GM21528 (cell line): ENCODE measurements around the gene OR52A1.

Source experiments
- ATAC-seq: cut with Tn5 transposase; IDR thresholded peaks from one replicate; pipeline ENCODE4 v1.9.1; 2021; ENCODE audit warnings: mild to moderate bottlenecking, moderate library complexity; ENCODE audit not compliant: unreplicated experiment, low FRiP score

Gene OR52A1

DNA sequence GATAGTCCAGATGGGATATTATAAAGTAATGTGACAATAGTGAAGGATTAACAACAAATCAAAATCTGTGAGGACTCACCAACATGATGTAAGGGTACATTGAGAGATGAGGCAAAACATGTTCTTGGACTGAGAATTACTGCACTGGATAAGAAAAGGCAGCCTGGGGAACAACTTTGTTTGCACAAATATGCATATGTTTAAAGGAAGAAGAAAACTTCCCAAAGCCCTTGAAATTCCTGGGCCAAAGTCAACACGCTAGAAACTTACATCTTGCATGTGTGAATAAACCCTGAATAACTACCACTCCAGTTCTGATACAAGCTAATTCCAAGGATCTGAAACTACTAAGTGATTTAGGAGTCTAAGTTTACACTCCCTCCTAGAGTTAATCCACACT, 17.5 kb downstream of the OR52A1 start:
- no peak for ATAC-seq

DNA sequence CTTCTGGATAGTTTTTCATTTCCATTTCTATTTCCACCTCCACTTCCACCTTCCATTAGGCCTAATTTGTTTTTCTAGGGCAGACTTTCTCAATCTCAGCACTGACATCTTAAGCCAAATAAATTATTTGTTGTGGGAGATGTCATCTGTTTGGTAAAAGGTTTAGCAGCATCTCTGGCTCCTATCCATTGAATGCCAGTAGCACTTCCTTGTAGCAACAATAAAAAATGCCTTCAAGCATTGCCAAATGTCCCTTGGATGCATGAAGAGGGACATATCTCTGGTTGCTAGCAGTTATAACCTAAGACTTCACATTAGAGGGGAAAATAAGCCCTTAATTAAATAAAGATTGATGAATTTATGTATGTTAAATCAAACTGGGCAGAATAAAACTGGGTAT, 18.3 kb downstream of the OR52A1 start:
- ATAC-seq: no peak

DNA sequence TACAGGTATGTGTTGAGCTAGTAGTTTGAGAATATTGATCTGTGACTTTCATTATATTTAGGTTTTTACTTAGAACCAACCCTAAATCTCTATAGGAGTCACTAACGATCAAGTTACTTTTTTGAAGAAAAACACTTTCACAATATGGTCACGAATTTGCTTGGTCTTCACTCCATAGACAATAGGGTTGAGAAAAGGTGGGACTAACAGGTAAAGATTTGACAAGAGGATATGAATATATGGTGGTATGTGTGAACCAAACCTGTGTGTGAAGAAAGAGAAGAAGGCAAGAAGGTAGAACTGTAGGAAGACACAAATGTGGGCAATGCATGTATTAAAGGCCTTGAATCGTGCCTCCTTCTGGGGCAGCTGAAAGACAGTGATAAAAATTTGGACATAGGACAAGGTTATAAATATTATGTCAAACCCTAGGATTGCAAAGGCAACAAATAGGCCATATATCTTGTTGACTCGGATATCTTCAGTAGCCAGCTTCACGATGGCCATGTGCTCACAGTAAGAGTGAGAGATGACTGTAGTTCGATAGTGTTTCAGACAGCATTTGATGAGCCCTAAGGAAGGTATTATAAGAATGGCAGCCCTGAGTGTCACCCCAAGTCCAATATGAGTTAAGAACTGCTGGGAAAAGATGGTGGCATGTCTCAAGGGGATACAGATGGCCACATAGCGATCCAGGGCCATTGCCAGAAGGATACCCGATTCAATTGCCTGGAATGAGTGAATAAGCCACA, 22.8 kb downstream of the OR52A1 start:
- no peak for ATAC-seq

DNA sequence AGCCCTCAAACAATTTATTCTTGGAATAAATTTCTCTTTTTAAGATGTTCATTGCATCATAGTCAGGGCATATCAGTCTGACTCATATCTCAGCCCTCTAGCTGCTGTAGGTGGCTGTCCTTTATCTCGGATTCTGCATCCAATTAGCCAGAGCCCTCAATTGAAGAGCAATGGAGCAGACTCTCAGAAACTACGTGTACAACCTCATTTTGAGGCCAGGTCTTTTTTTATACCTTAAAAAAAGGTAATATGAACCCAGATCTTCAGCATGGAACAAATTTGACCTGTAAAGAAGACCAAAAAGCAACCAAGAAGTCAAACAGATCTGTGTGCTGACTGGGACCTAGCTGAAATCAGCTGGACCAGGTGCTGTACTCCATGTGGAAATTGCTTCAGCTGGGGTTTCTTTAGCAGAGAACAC, 25.1 kb downstream of the OR52A1 start:
- ATAC-seq: no peak

DNA sequence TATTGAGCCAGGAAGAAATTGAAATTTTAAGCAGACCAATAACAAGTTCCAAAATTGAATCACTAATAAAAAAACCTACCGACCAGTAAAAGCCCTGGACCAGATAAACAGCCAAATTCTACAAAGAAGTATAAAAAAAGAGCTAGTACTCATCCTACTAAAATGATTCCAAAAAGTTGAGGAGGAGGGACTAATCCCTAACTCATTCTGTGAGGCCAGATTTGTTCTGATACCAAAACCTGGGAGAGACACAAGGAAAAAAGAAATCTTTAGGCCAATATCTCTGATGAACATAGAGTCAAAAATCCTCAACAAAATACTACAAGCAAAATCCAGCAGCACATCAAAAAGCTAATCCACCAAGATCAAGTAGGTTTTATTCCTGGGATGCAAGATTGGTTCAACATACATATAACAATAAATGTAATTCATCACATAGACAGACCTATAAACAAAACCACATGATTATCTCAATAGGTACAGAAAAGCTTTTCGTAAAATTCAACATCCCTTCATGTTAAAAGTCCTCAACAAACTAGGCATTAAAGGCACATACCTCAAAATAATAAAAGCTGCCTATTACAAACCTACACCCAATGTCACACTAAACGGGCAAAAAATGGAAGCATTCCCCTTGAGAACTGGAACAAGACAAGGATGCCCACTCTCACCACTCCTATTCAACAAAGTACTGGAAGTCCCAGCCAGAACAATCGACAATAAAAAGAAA, 29.5 kb downstream of the OR52A1 start:
- ATAC-seq: no peak

DNA sequence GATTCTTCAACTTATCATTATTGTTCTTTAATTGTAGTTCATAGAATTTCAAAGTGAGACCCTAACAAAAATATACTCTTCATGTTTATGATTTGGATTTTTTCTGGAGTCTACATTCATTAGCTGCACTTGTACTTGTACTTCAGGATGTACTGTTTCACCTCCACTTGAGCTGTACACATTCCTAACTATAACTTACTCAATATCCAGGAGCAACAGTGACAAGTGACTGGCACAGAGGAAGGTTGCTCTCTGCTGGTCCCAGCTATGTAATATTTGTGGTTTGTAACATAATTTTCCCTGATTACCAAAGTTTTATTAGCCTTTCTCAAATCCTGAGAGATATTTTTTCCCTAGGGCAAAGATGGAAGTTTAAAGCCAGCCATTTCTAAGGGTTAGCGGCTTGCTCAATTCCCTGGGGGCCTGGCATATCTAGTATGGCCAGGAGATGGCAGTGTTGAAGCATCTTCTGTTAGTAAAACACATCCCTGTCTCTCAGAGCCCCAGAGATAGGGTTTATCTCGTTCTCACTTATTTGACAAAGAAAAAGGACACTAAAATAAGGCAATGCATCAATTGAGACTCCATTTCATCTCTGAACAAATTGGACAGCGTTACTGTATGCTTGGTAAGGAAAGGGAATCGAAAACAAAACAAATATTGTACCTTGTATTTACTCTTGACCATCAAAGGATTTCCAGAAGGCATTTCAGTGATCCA, 30.6 kb downstream of the OR52A1 start:
- peak; percentile 91 for ATAC-seq

DNA sequence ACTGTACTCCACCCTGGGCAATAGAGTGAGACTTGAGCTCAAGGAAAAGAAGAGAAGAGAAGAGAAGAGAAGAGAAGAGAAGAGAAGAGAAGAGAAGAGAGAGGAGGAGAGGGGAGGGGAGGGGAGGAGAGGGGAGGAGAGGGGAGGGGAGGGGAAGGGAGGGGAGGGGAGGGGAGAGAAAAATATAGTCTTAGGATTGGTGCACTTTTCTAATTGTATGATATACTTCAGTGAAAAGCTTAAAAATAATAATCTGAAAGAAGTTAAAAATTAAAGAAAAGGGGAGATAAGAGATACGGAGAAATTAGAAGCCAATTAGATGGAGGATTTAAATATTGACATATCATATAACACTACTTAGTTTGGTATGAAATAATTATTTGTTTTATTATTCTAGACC, 35.7 kb downstream of the OR52A1 start:
- no peak for ATAC-seq

DNA sequence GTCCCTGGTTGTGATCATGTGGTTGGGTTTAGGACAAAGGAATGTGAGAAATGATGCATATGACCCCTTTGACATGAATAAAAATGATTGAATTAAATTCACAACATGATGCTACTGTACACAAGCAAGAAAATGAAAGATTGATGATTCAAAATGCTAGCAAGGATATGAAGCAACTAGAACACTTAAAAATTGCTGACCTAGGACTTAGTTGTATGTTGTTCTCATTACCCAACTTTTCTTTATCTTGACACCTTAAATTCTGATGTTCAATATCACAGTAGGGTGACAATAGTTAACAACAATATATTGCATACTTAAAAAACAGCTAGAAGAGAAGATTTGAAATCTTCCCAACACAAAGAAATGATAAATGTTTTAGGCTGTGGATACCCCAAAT, 37.0 kb downstream of the OR52A1 start:
- no peak for ATAC-seq

DNA sequence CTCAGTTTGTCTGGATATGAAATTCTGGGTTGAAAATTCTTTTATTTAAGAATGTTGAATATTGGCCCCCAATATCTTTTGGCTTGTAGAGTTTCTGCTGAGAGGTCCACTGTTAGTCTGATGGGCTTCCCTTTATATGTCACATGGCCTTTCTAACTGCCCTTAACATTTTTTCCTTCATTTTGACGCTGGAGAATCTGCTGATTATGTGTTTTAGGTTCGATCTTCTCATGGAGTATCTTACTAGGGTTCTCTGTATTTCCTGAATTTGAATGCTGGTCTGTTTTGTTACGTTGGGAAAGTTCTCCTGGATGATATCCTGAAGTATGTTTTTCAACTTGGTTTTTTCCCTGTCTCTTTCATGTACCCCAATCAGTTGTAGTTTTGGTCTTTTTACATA, 39.2 kb downstream of the OR52A1 start:
- ATAC-seq: no peak

DNA sequence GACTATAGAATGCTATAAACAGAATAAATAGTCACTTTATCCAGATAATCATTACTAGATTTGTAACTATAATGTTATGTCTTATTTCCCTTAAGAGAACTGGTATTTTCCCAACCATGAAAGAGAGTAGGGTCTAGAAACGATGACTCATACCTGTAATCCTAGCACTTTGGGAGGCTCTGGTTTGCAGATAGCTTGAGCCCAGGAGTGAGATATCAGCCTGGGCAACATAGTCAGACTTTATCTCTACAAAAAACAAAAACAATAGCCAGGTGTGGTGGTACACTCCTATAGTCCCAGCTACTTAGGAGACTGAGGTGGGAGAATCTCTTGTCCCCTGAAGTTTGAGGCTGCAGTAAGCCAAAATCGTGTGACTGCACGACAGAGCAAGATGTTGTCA, 47.3 kb downstream of the OR52A1 start:
- ATAC-seq: no peak

DNA sequence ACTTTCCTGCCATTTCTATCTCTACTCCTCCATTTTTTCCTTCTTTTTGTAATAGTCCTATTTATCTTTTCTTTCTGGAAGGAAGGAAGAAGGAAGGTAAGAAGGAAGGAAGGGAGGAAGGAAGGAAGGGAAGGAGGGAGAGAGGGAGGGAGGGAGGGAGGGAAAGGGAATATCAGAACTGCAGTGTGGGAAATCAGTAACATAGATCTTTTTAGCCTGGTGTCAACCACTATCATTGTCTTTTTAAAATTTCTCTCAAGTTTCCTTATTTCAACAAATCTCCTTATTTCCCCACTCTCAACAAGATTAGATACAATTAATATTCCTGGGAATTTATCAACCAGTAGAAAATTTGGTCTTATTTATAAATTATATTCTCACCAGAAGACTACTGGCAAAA, 51.5 kb downstream of the OR52A1 start:
- no peak for ATAC-seq

DNA sequence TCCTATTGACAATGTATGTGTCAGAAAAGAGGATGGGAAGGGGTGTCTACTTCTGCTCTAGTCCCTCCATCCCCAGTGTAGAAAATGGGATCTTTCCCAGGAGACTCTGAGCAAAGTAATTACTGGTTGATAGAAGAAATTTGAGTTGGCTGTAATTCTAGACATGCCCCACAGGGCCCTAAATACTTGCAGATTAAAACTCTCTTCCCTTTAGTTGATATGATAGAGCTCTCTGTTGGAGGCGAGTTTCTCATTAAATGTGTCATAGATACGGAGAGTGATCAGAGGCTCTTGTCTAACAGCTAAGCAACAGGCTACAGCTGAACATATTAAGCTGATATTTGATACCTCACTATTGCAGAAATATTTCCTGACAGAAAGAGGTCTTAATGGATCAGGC, 52.3 kb downstream of the OR52A1 start:
- ATAC-seq: no peak

DNA sequence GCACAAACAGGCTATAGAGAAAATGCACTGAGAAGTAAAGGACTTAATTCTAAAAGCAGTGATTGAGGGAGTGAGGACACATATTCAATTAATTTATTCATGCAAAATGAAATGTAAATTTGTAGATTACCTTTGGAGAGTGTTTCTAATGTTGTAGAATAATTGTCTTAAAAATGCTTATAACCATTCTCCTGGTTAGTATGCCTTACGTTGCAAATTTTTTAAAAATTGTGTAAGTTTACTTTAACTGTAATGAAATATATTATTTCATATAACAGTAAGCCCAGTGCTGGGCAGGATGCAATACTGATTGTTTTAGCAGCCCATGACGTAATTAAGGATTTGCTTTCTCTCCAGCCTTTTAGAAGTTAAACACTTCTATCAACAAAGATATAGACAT, 58.5 kb downstream of the OR52A1 start:
- no peak for ATAC-seq
